Uterus (tissue), 2 donors: ENCODE data around the gene SELENOO.

ENCODE experiments used
- CTCF ChIP-seq, 4 experiments: fragments of 200-600 bp in 2 of 4; fragments of 450-650 bp in 2 of 4; sonication (generic) in 2 of 4; IDR thresholded peaks; one replicate each; pipeline ENCODE4 v1.5.1; 2016 to 2019; ENCODE audit warnings: antibody characterized with exemption in 4 of 4, mild to moderate bottlenecking in 2 of 4, moderate library complexity in 1 of 4
- POLR2A ChIP-seq, 2 donors: fragments of 450-650 bp; IDR thresholded peaks; one replicate each; pipeline ENCODE4 v1.6.1; 2016; ENCODE audit warnings: antibody characterized with exemption in 2 of 2, mild to moderate bottlenecking in 1 of 2, moderate library complexity in 1 of 2

DNA sequence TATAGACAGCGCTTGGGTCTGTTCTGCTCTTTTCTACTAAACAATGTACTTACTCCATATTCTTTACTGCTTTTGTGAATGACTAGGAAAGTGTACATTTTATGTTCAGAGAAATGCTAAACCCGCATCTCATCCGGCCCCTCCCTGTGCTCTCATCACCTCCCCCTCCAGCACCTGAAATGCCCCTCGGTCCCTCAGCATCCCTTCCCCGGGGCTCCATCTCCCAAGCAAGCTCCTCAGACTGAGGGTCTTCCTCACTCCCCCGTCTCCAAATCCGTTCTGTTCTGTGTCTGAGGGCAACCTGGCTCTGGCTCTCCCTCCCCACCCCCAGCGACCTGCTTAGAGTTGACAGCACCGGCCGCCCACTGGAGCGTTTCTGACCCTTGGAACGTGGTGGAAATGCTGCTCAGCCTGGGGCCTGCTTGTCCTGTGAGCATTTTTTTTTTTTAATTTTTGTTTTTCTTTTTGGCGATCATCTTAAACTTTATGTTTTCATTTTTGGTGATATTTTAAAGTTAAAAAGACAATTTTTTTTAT is 1.4 kb downstream of the SELENOO start:
- TF ChIP-seq POLR2A (IDR thresholded peaks at IDR 0.05) (no peak), CTCF (IDR thresholded peaks at IDR 0.05) (no peak)
